Neural crest cell (in vitro differentiated cells): ENCODE results near the gene URI1. TPM values are rescaled to one million over a fixed set of nuclear protein-coding genes. Genes with fewer than 3 reads are reported as not detected.

ENCODE experiments used
- DNase-seq: peaks from one replicate; pipeline ENCODE4 v3.0.0; 2021; ENCODE audit warnings: low read depth, mixed read lengths, low spot score
- H3K27ac Mint-ChIP-seq: one replicate; pipeline ENCODE4 v1.8.0; 2021; ENCODE audit warnings: mild to moderate bottlenecking, mixed read lengths; ENCODE audit not compliant: unreplicated experiment
- H3K27me3 Mint-ChIP-seq: 2 replicates; pipeline ENCODE4 v1.8.0; 2021; ENCODE audit warnings: low read depth, mild to moderate bottlenecking, mixed read lengths
- H3K36me3 Mint-ChIP-seq: 2 replicates; pipeline ENCODE4 v1.8.0; 2021; ENCODE audit warnings: low read depth, mild to moderate bottlenecking, mixed read lengths
- H3K4me1 Mint-ChIP-seq: 2 replicates; pipeline ENCODE4 v1.8.0; 2021; ENCODE audit warnings: mixed read lengths
- H3K4me3 Mint-ChIP-seq: one replicate; pipeline ENCODE4 v1.8.0; 2021; ENCODE audit warnings: mild to moderate bottlenecking, mixed read lengths
- H3K9me3 Mint-ChIP-seq: 2 replicates; pipeline ENCODE4 v1.8.0; 2021; ENCODE audit warnings: mixed read lengths
- CTCF ChIP-seq: fragments of 200-600 bp; sonication (generic); conservative IDR thresholded peaks from 2 replicates; pipeline ENCODE4 v1.5.0; 2021; ENCODE audit warnings: antibody characterized with exemption, mild to moderate bottlenecking
- total RNA-seq: library from RNA; stranded (reverse); gene quantifications from 2 replicates; pipeline ENCODE4 v1.2.1, GENCODE V29; 2021

URI1 gene
- total RNA-seq, 1 donor from 2014 or later = 58.6 TPM

DNA sequence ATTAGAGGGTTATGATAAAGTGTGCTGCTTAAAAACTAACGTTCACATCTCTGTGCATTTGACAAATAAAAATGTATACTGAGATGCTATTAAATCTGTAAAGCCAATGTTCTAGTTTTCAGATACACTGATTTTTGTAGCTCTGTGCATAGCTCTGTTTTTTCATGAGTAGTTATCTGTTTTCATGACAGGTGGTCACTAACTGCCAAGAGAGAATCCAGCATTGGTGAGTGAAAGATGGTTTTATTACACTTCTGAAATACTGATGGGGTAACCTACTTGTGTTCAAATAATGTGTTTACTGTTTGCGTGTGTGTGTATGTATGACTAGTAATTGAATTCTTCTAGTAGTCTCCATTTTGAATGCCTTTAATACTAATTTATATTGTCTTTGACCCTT, 29.0 kb downstream of the URI1 start:
- DNase-seq = no peak
- Mint-ChIP-seq H3K27ac (no peak overlapping the region), H3K4me1 (peaks cover 16% of the 10 kb centered on the region), H3K36me3 (no peaks in the 10 kb centered on the region), H3K9me3 (no peaks in the 10 kb centered on the region), H3K4me3 (no peak overlapping the region), H3K27me3 (no peaks in the 10 kb centered on the region)
- TF ChIP-seq CTCF = no peak

- H3K9me3 Mint-ChIP-seq = no peaks in the 10 kb centered on the region
- H3K36me3 Mint-ChIP-seq = no peaks in the 10 kb centered on the region
- H3K27me3 Mint-ChIP-seq = no peaks in the 10 kb centered on the region
- H3K27ac Mint-ChIP-seq = no peak overlapping the region
- DNase-seq = no peak
- no peak for TF ChIP-seq CTCF
- peaks cover 20% of the 10 kb centered on the region for H3K4me1 Mint-ChIP-seq
- no peak overlapping the region for H3K4me3 Mint-ChIP-seq
These were observed 29.6 kb downstream of the URI1 start for GRCh38 chr19:29971648-29972047.

DNA sequence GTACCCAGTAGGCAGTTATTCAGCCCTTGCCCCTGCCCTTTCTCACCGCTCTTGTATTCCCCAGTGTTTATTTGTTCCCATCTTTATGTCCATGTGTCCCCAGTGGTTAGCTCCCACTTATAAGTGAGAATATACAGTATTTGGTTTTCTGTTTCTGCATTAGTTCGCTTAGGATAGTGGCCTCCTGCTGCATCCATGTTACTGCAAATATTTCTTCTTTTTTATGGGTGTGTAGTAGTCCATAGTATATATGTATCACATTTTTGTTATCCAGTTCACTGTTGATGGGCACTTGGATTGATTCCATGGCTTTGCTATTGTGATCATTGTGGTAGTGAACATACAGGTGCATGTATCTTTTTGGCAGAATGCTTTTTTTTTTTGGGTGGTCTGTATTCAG, 32.7 kb downstream of the URI1 start:
- peaks cover 13% of the 10 kb centered on the region for H3K4me1 Mint-ChIP-seq
- H3K27me3 Mint-ChIP-seq = no peaks in the 10 kb centered on the region
- H3K36me3 Mint-ChIP-seq = no peaks in the 10 kb centered on the region
- no peaks in the 10 kb centered on the region for H3K9me3 Mint-ChIP-seq
- TF ChIP-seq CTCF = no peak
- no peak overlapping the region for H3K4me3 Mint-ChIP-seq
- H3K27ac Mint-ChIP-seq = no peak overlapping the region
- DNase-seq = no peak

DNA sequence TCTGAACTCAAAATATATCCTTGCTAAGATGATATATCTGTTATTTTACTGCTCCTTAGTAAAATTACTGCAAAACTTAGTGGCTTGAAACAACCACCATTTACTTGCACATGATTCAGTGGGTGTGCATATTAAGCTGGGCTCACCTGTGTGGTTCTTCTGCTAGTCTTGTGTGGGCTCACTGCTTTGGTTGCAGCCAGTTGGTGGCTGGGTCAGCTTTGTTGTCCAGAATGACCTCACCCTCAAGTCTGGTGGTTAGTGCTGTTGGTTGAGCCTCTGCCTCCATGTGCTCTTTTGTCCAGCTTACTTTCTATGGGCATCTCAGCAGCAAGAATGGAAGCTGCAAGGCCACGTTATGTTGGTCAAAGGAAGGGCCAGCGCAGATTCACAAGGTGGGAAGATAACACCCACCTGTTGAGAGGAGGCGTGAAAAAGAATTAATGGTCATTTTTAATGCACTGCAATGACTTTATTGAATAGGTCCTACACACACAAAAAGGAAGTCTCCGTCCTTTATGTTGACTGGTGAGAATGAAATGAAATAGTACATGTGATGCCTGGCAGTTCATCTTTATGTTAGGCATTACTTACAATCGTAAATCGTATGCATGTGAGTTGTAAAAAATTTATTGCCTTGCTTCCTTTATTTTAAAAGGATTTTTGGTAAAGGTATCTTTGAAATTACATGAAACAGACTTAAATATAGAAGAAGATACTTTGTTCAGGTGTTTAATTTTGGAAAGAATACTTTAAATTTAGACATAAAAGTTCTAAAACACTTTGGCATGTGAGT, 34.3 kb downstream of the URI1 start:
- no peak for TF ChIP-seq CTCF
- Mint-ChIP-seq H3K36me3 (no peaks in the 10 kb centered on the region), H3K27ac (no peak overlapping the region), H3K4me1 (peaks cover 9% of the 10 kb centered on the region), H3K4me3 (no peak overlapping the region), H3K9me3 (no peaks in the 10 kb centered on the region), H3K27me3 (no peaks in the 10 kb centered on the region)
- DNase-seq = no peak

DNA sequence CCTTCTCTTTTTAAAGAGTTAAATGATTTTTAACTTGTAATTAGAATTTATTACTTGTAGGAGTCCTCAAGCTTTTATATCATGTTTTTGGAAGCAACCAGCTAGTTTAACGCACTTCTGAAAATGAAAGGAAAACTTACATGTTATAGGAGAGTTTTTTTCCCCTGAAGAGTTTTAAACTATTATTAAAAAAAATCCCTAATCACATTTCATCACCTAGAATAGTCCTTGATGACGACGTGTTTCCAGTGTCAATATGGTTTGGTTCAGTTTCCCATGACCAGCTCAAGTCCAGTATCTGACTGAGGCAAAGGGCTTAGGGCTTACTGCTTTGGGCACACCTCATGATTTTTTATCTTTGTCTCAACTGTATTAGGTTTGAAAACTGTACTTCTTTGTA, 36.0 kb downstream of the URI1 start:
- Mint-ChIP-seq H3K27me3 (no peaks in the 10 kb centered on the region), H3K4me3 (no peak overlapping the region), H3K36me3 (no peaks in the 10 kb centered on the region), H3K27ac (no peak overlapping the region), H3K9me3 (no peaks in the 10 kb centered on the region), H3K4me1 (peaks cover 8% of the 10 kb centered on the region)
- DNase-seq = no peak
- TF ChIP-seq CTCF = no peak
